OCI-LY3 (cell line): Measurements from ENCODE around the gene RTP1.

Experiments
- CTCF ChIP-seq: fragments of 200-600, 300-600 bp; sonication (generic); IDR thresholded peaks from 2 replicates; pipeline ENCODE4 v1.5.1; 2014; ENCODE audit warnings: antibody characterized with exemption, low read length, low read depth
- EZH2phosphoT487 ChIP-seq: fragments of 200-600 bp; shearing (Covaris generic); IDR thresholded peaks from 2 replicates; pipeline ENCODE4 v1.6.1; 2018; ENCODE audit warnings: antibody characterized with exemption, mixed run types, low read depth

GRCh38 chr3:187228740-187229139 is 31.5 kb downstream of the RTP1 start:
- TF ChIP-seq EZH2phosphoT487 (no peak), CTCF (no peak)
